ENCODE results near the gene DES. TPM values are rescaled to one million over a fixed set of nuclear protein-coding genes. Genes with fewer than 3 reads are reported as not detected.

DES gene
- total and polyA plus RNA-seq, 2 of the 13 experiments (the other 11 are each of a cell fraction or from before 2014, with no cell fraction given), result not detected

DNA sequence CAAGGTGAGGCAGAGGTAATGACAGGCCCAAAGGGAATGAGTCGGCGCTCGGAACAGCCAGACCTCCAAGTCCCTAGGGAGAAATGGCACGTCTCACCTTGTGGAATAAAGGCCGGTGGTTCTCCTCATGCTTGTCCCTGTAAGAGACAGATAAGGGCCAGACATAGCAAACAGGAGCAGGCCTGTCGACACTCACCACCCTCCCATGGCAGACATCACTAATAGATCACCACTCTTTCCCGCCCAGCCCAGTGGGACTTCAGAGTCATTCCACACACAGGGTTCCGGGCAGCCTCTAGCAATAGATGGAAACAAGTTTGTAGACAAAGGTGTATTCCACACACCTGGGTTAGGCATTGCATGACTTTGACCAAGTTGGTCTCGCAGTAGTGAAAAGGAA is 36.7 kb upstream of the DES start (continued):
- TF ChIP-seq NKX3-1 (CRISPR knock-in tag; IDR thresholded peaks at IDR 0.05) (no peak), ZNF839 (CRISPR knock-in tag; IDR thresholded peaks at IDR 0.05; ENCODE audit: borderline replicate concordance) (no peak), ZNF468 (CRISPR knock-in tag; IDR thresholded peaks at IDR 0.05) (no peak), ZNF343 (CRISPR knock-in tag; IDR thresholded peaks at IDR 0.05) (no peak)

DNA sequence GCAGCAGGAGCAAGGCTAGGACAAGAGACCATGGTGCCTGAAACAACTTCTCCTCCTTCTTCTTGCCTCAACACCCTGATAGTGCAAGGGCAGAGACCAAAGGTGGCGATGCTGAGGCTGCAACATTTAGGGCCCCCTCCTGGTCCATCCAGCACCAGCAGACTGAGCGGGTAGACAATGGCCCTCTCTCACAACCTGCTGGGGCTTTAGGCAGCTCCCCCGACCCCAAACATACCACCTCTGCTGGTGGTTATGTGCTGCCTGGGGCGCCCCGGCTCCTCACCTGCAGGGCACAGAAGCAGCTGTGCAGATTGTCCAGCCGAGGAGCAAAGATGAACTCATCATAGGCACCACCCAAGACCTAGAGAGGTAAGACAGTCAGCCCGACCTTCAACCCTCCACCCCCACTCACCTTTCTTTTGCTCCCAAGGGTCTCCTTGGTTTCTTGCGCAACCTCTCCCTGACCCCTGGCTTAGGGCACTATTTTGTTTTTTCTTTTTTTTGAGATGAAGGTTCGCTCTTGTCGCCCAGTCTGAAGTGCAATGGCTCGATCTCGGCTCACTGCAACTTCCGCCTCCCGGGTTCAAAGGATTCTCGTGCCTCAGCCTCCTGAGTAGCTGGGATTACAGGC is 34.0 kb upstream of the DES start:
- ATAC-seq, result no peak
- CTCF ChIA-PET (ENCODE audit: low intra/inter-chr PET ratio, low total read pairs), result no interaction called here
- BruUV-seq (replicated peaks), result no TSS peak
- H3K27me3 ChIP-seq (ENCODE audit: control insufficient read depth in 1 of 2, insufficient read depth in 2 of 2, low read length in 2 of 2), result no peaks in the 10 kb centered on the region; a peak in 1 of 5 replicates
- TF ChIP-seq RBFOX2 (IDR thresholded peaks at IDR 0.05; ENCODE audit: low read depth, low read length) (0 out of 2 replicates have a peak, but pooled peaks have one; percentile 24), JUND (CRISPR knock-in tag; IDR thresholded peaks at IDR 0.05) (no peak), PAF1 (CRISPR knock-in tag; IDR thresholded peaks at IDR 0.05) (no peak), ATF7-NPFF (CRISPR knock-in tag; IDR thresholded peaks at IDR 0.05; ENCODE audit: low read depth) (no peak), AGO2 (optimal IDR thresholded peaks at IDR 0.05; ENCODE audit: low read depth, low read length) (peak; percentile 34), CEBPB (IDR thresholded peaks at IDR 0.05; ENCODE audit: borderline replicate concordance, low read depth, low read length) (peak; percentile 86)
- TF ChIP-seq, protein P1, sequence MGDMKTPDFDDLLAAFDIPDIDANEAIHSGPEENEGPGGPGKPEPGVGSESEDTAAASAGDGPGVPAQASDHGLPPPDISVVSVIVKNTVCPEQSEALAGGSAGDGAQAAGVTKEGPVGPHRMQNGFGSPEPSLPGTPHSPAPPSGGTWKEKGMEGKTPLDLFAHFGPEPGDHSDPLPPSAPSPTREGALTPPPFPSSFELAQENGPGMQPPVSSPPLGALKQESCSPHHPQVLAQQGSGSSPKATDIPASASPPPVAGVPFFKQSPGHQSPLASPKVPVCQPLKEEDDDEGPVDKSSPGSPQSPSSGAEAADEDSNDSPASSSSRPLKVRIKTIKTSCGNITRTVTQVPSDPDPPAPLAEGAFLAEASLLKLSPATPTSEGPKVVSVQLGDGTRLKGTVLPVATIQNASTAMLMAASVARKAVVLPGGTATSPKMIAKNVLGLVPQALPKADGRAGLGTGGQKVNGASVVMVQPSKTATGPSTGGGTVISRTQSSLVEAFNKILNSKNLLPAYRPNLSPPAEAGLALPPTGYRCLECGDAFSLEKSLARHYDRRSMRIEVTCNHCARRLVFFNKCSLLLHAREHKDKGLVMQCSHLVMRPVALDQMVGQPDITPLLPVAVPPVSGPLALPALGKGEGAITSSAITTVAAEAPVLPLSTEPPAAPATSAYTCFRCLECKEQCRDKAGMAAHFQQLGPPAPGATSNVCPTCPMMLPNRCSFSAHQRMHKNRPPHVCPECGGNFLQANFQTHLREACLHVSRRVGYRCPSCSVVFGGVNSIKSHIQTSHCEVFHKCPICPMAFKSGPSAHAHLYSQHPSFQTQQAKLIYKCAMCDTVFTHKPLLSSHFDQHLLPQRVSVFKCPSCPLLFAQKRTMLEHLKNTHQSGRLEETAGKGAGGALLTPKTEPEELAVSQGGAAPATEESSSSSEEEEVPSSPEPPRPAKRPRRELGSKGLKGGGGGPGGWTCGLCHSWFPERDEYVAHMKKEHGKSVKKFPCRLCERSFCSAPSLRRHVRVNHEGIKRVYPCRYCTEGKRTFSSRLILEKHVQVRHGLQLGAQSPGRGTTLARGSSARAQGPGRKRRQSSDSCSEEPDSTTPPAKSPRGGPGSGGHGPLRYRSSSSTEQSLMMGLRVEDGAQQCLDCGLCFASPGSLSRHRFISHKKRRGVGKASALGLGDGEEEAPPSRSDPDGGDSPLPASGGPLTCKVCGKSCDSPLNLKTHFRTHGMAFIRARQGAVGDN (CRISPR knock-in tag; IDR thresholded peaks at IDR 0.05), result 0 out of 2 replicates have a peak, but pooled peaks have one; percentile 8
- no peaks in the 10 kb centered on the region for H3K9me3 ChIP-seq (ENCODE audit: low read length)
- no peak overlapping the region for H2AFZ ChIP-seq (ENCODE audit: low read length)
- peak; percentile 43 for FAIRE-seq
- in situ Hi-C loops (cut with HindIII; ENCODE audit: extremely low pct_ligation_motif_present, low pct_unique_long_range_greater_than_20kb), result no loop called here
- H3K4me3 ChIP-seq (replicated peaks in 1 of 3; ENCODE audit: insufficient read depth in 1 of 3, low read depth in 2 of 3, low read length in 3 of 3), result no peak overlapping the region
- POLR2A ChIA-PET, result no interaction called here
- no peak for DNase-seq (ENCODE audit: low spot score)
- 86% methylated on average over 13 of the region's 15 CpGs for WGBS (ENCODE audit: low lambda C conversion rate)
- H3K79me2 ChIP-seq (ENCODE audit: insufficient read depth, low read length), result peaks cover 12% of the 10 kb centered on the region
- H3K27ac ChIP-seq (ENCODE audit: extremely low read length, insufficient read depth, low read length), result no peak overlapping the region
- peaks cover 27% of the 10 kb centered on the region for H3K4me1 ChIP-seq (ENCODE audit: insufficient read depth, low read length)
- no peak overlapping the region for H3K4me2 ChIP-seq (ENCODE audit: low read depth, low read length)
- intact Hi-C loops (cut with micrococcal nuclease; ENCODE audit: unreplicated experiment), result no loop called here
- no peak overlapping the region for H3K9ac ChIP-seq (ENCODE audit: insufficient read depth, low read depth, low read length)
- H4K20me1 ChIP-seq (ENCODE audit: insufficient read depth, low read length), result peaks cover 7% of the 10 kb centered on the region; the same call in 1 of the 2 replicates
- peaks cover 38 to 58% of the 10 kb centered on the region in 2 experiments for H3K36me3 ChIP-seq (replicated peaks in 1 of 2; ENCODE audit: control insufficient read depth in 1 of 2, insufficient read depth in 2 of 2, low read length in 2 of 2)

All from HepG2 (cell line).